SK-N-SH (cell line): ENCODE data around the gene IGSF1. TPM values are rescaled to one million over a fixed set of nuclear protein-coding genes. Genes with fewer than 3 reads are reported as not detected.
"Not testable (repeated sequence)": the region's sequence is repeated elsewhere in the genome, so short reads cannot be mapped to it uniquely, and the experiment has no call there.

Experiments
- CTCF ChIA-PET: fragments of 300-600, 350-600 bp; formaldehyde crosslinking; extraction: SDS; loops from one replicate; lab custom pipeline; 2021; lab: Yijun Ruan, JAX
- POLR2A ChIA-PET: fragments of 350-600 bp; sonication (Branson Sonifier 250); formaldehyde crosslinking; extraction: SDS; loops from one replicate; lab custom pipeline; 2020; ENCODE audit warnings: antibody characterized with exemption, inconsistent platforms; lab: Yijun Ruan, JAX
- DNase-seq: peaks from one replicate; pipeline ENCODE4 v3.0.0; 2012
- H2AFZ ChIP-seq: fragments of 200-600 bp; sonication (generic); 2 replicates; pipeline ENCODE4 v1.8.1; 2016; ENCODE audit warnings: antibody characterized with exemption, mild to moderate bottlenecking, low read depth
- H3F3A ChIP-seq: fragments of 200-600 bp; sonication (generic); replicated peaks from 2 replicates; pipeline ENCODE3; 2016; ENCODE audit warnings: antibody characterized with exemption, mild to moderate bottlenecking; ENCODE audit not compliant: insufficient read depth
- H3K27ac ChIP-seq, 2 experiments: fragments of 200-500 bp in 1 of 2; fragments of 200-600 bp in 1 of 2; sonication (Bioruptor generic) in 1 of 2; sonication (generic), shearing (Covaris generic) in 1 of 2; 2 replicates each; pipeline versions ENCODE4 v1.5.1 to v1.6.1; 2014 to 2016; ENCODE audit warnings: low read depth in 2 of 2, inconsistent platforms in 1 of 2, low read length in 1 of 2, mild to moderate bottlenecking in 1 of 2, mixed read lengths in 1 of 2
- H3K27me3 ChIP-seq: fragments of 200-600 bp; sonication (generic), shearing (Covaris generic); 2 replicates; pipeline ENCODE4 v1.6.1; 2016; ENCODE audit warnings: mixed run types; ENCODE audit not compliant: insufficient read depth
- H3K36me3 ChIP-seq, 2 experiments: fragments of 200-500 bp in 1 of 2; fragments of 200-600 bp in 1 of 2; sonication (Bioruptor generic) in 1 of 2; sonication (generic) in 1 of 2; replicated peaks in 1 of 2; 2 replicates each; pipeline versions ENCODE3 to v1.5.1; 2014 to 2016; ENCODE audit warnings: low read length in 1 of 2, mild to moderate bottlenecking in 1 of 2; ENCODE audit not compliant: insufficient read depth in 2 of 2, control insufficient read depth in 1 of 2
- H3K4me1 ChIP-seq, 2 experiments: fragments of 200-500 bp in 1 of 2; fragments of 200-600 bp in 1 of 2; sonication (Bioruptor generic) in 1 of 2; sonication (generic), shearing (Covaris generic) in 1 of 2; 2 replicates each; pipeline versions ENCODE4 v1.5.1 to v1.6.1; 2014 to 2016; ENCODE audit warnings: low read depth in 1 of 2, low read length in 1 of 2, mixed run types in 1 of 2; ENCODE audit not compliant: insufficient read depth in 2 of 2, control insufficient read depth in 1 of 2
- H3K4me2 ChIP-seq: fragments of 200-600 bp; sonication (generic), shearing (Covaris generic); 2 replicates; pipeline ENCODE4 v1.6.1; 2017; ENCODE audit warnings: mixed run types
- H3K4me3 ChIP-seq, 2 experiments: fragments of 200-500 bp in 1 of 2; fragments of 200-600 bp in 1 of 2; sonication (Bioruptor generic) in 1 of 2; sonication (generic), shearing (Covaris generic) in 1 of 2; 2 replicates each; pipeline versions ENCODE4 v1.5.1 to v1.8.1; 2014 to 2016; ENCODE audit warnings: low read depth in 2 of 2, inconsistent platforms in 1 of 2, low read length in 1 of 2, mild to moderate bottlenecking in 1 of 2, mixed read lengths in 1 of 2, moderate library complexity in 1 of 2
- H3K79me2 ChIP-seq: fragments of 200-600 bp; sonication (generic); 2 replicates; pipeline ENCODE4 v1.8.1; 2017; ENCODE audit warnings: mild to moderate bottlenecking; ENCODE audit not compliant: insufficient read depth
- H3K9ac ChIP-seq: fragments of 200-600 bp; sonication (generic); 2 replicates; pipeline ENCODE4 v1.6.1; 2017; ENCODE audit warnings: mixed run types
- H3K9me2 ChIP-seq: fragments of 200-600 bp; sonication (generic); 2 replicates; pipeline ENCODE4 v1.6.1; 2017; ENCODE audit warnings: mixed run types
- H3K9me3 ChIP-seq: fragments of 200-600 bp; sonication (generic); 2 replicates; pipeline ENCODE4 v1.6.1; 2017; ENCODE audit warnings: mixed run types, mild to moderate bottlenecking, moderate library complexity
- H4K20me1 ChIP-seq: fragments of 200-600 bp; sonication (generic); 2 replicates; pipeline ENCODE4 v1.6.1; 2017; ENCODE audit warnings: mild to moderate bottlenecking, mixed run types; ENCODE audit not compliant: insufficient read depth
- EZH2phosphoT487 ChIP-seq: fragments of 200-600 bp; sonication (generic); IDR thresholded peaks from 2 replicates; pipeline ENCODE4 v1.6.1; 2017; ENCODE audit warnings: low read depth, mixed run types, mild to moderate bottlenecking, antibody characterized with exemption, moderate library complexity, borderline replicate concordance
- FOSL2 ChIP-seq: IDR thresholded peaks from 2 replicates; pipeline ENCODE4 v1.4.0; 2012; ENCODE audit warnings: low read depth, mild to moderate bottlenecking, moderate library complexity, borderline replicate concordance
- GABPA ChIP-seq: IDR thresholded peaks from 2 replicates; pipeline ENCODE4 v1.4.0; 2012; ENCODE audit warnings: low read depth, mild to moderate bottlenecking
- MAX ChIP-seq: IDR thresholded peaks from 2 replicates; pipeline ENCODE4 v1.4.0; 2012; ENCODE audit warnings: low read depth
- NRF1 ChIP-seq: IDR thresholded peaks from 2 replicates; pipeline ENCODE4 v1.6.1; 2012; ENCODE audit warnings: low read depth, mild to moderate bottlenecking, low read length
- RCOR1 ChIP-seq: fragments of 150-350 bp; IDR thresholded peaks from 2 replicates; pipeline ENCODE4 v1.6.1; 2017; ENCODE audit warnings: antibody characterized with exemption, low read length
- RFX5 ChIP-seq: IDR thresholded peaks from 2 replicates; pipeline ENCODE4 v1.6.1; 2012; ENCODE audit warnings: mild to moderate bottlenecking, improper control_type of control experiment, low read length
- RXRA ChIP-seq: IDR thresholded peaks from 2 replicates; pipeline ENCODE4 v1.4.0; 2012; ENCODE audit warnings: low read depth, mild to moderate bottlenecking, borderline replicate concordance
- TAF1 ChIP-seq: IDR thresholded peaks from 2 replicates; pipeline ENCODE4 v1.6.1; 2012; ENCODE audit warnings: low read depth, mild to moderate bottlenecking, low read length, moderate library complexity, borderline replicate concordance
- TCF12 ChIP-seq: IDR thresholded peaks from 2 replicates; pipeline ENCODE4 v1.4.0; 2012
- USF1 ChIP-seq: IDR thresholded peaks from 2 replicates; pipeline ENCODE4 v1.4.0; 2012; ENCODE audit warnings: low read depth, borderline replicate concordance
- YY1 ChIP-seq: IDR thresholded peaks from 2 replicates; pipeline ENCODE4 v1.4.0; 2012; ENCODE audit warnings: low read depth, mild to moderate bottlenecking
- WGBS: methylation state at CpG from one replicate; pipeline ENCODE4 v1.1.6; 2017; ENCODE audit warnings: low lambda C conversion rate; 5-methylcytosine and 5-hydroxymethylcytosine counted together
- polyA plus RNA-seq, 3 experiments: library from polyadenylated mRNA; depleted of rRNA; stranded (reverse); fragments of >200 nt; gene quantifications; 2 replicates each; pipeline ENCODE4 v1.2.3, GENCODE V29; 2012

Gene IGSF1
- polyA plus RNA-seq, 1 of the 3 experiments (the other 2 are of a cell fraction): 0.92 TPM

GRCh38 chrX:131257367-131257766, 31.7 kb downstream of the IGSF1 start:
- Histone ChIP-seq H3K9me3 (no peaks in the 10 kb centered on the region), H3K9ac (no peak overlapping the region), H3K4me2 (no peak overlapping the region), H3K4me3 (no peak overlapping the region), H3K4me1 (no peaks in the 10 kb centered on the region; a peak in 1 of 4 replicates), H3K36me3 (no peaks in the 10 kb centered on the region), H3K27me3 (no peaks in the 10 kb centered on the region), H2AFZ (no peak overlapping the region), H3K27ac (no peak overlapping the region), H3K79me2 (no peaks in the 10 kb centered on the region), H3F3A (no peaks in the 10 kb centered on the region), H3K9me2 (0 out of 2 replicates have a peak, but pooled peaks cover 3% of the 10 kb centered on the region), H4K20me1 (no peaks in the 10 kb centered on the region)
- ChIA-PET POLR2A (no interaction called here), CTCF (no interaction called here)
- DNase-seq: no peak
- TF ChIP-seq MAX (no peak), USF1 (no peak), FOSL2 (no peak), EZH2phosphoT487 (no peak), YY1 (no peak), RXRA (no peak), TAF1 (no peak), NRF1 (no peak)

- H3K27ac ChIP-seq, H3K4me3 ChIP-seq, H2AFZ ChIP-seq, H3K27me3 ChIP-seq, DNase-seq, H3K9me2 ChIP-seq, H3K9ac ChIP-seq, H3K79me2 ChIP-seq, H4K20me1 ChIP-seq, H3K36me3 ChIP-seq, H3F3A ChIP-seq, H3K9me3 ChIP-seq, POLR2A ChIA-PET, H3K4me2 ChIP-seq, H3K4me1 ChIP-seq: not testable (repeated sequence)
- WGBS: 57% methylated on average over 20 of the region's 36 CpGs
- CTCF ChIA-PET: interaction anchor here (1.3 kb wide), 1 partner anchor 8 kb away, joined by 3 read pairs; no protein-coding TSS in a partner anchor
Observed at GRCh38 chrX:131250984-131251738, 37.9 kb downstream of the IGSF1 start.

GRCh38 chrX:131239057-131239456, 50.0 kb downstream of the IGSF1 start:
- Histone ChIP-seq H2AFZ (no peak overlapping the region), H3K4me3 (no peak overlapping the region), H3K9me3 (no peaks in the 10 kb centered on the region), H3K4me2 (no peak overlapping the region), H3K79me2 (no peaks in the 10 kb centered on the region), H3K36me3 (no peaks in the 10 kb centered on the region), H3K4me1 (no peaks in the 10 kb centered on the region), H3K9ac (no peak overlapping the region), H3K27ac (no peak overlapping the region), H4K20me1 (no peaks in the 10 kb centered on the region), H3F3A (no peaks in the 10 kb centered on the region), H3K9me2 (no peaks in the 10 kb centered on the region), H3K27me3 (no peaks in the 10 kb centered on the region; the same call in 1 of the 2 replicates)
- POLR2A ChIA-PET: no interaction called here
- no peak for TF ChIP-seq TAF1
- no peak for TF ChIP-seq TCF12
- no peak for TF ChIP-seq RFX5
- no peak for TF ChIP-seq GABPA
- TF ChIP-seq RXRA: no peak
- TF ChIP-seq RCOR1: no peak
- WGBS: 19% methylated on average over 2 of the region's 2 CpGs
- no peak for DNase-seq
- CTCF ChIA-PET: interaction anchor here (1.1 kb wide), 1 partner anchor 11 kb away, joined by 4 read pairs; no protein-coding TSS in a partner anchor
